Spleen (tissue), 11 donors: Measurements from ENCODE around the gene S1PR5. TPM values are rescaled to one million over a fixed set of nuclear protein-coding genes. Genes with fewer than 3 reads are reported as not detected.

ENCODE experiments used
- DNase-seq: peaks from one replicate; pipeline ENCODE4 v3.0.0-alpha.2; 2020
- H3K27ac ChIP-seq, 8 donors: fragments of 200-600 bp; sonication (generic) in 7 of 8; 1 replicate in 4 of 8; 2 replicates in 4 of 8; pipeline versions ENCODE4 v1.5.0 to v1.8.0; 2016 to 2021; ENCODE audit warnings: inconsistent platforms in 4 of 8, mild to moderate bottlenecking in 4 of 8, moderate library complexity in 1 of 8
- H3K27me3 ChIP-seq, 7 donors: fragments of 200-600 bp; sonication (generic) in 6 of 7; replicated peaks in 1 of 7; 1 replicate in 4 of 7; 2 replicates in 3 of 7; pipeline versions ENCODE4 v1.5.0 to v1.8.0; 2016 to 2021; ENCODE audit warnings: inconsistent platforms in 3 of 7, mild to moderate bottlenecking in 1 of 7
- H3K36me3 ChIP-seq, 6 donors: fragments of 200-600 bp; sonication (generic) in 5 of 6; 1 replicate in 4 of 6; 2 replicates in 2 of 6; pipeline versions ENCODE4 v1.5.0 to v1.8.0; 2016 to 2021; ENCODE audit warnings: inconsistent platforms in 2 of 6
- H3K4me1 ChIP-seq, 6 donors: fragments of 200-600 bp; sonication (generic) in 5 of 6; 1 replicate in 3 of 6; 2 replicates in 3 of 6; pipeline versions ENCODE4 v1.5.0 to v1.8.0; 2016 to 2021; ENCODE audit warnings: inconsistent platforms in 3 of 6
- H3K4me3 ChIP-seq, 8 donors: fragments of 200-600 bp; sonication (generic) in 7 of 8; 1 replicate in 4 of 8; 2 replicates in 4 of 8; pipeline versions ENCODE4 v1.5.0 to v1.8.0; 2016 to 2021; ENCODE audit warnings: inconsistent platforms in 4 of 8, mild to moderate bottlenecking in 4 of 8, moderate library complexity in 2 of 8
- H3K9me3 ChIP-seq, 8 donors: fragments of 200-600 bp; sonication (generic) in 7 of 8; 1 replicate in 4 of 8; 2 replicates in 4 of 8; pipeline versions ENCODE4 v1.5.0 to v1.8.0; 2016 to 2021; ENCODE audit warnings: inconsistent platforms in 4 of 8
- CTCF ChIP-seq, 11 experiments: fragments of 200-600 bp in 7 of 11; fragments of 450-650 bp in 4 of 11; sonication (generic) in 4 of 11; IDR thresholded peaks in 8 of 11; conservative IDR thresholded peaks in 3 of 11; 1 replicate in 7 of 11; 2 replicates in 4 of 11; pipeline versions ENCODE4 v1.4.0 to v1.8.0; 2016 to 2021; ENCODE audit warnings: antibody characterized with exemption in 11 of 11, inconsistent platforms in 4 of 11, mild to moderate bottlenecking in 1 of 11
- POLR2A ChIP-seq, 3 donors: fragments of 450-650 bp; IDR thresholded peaks; one replicate each; pipeline ENCODE4 v1.5.1; 2017; ENCODE audit warnings: antibody characterized with exemption in 3 of 3, mild to moderate bottlenecking in 1 of 3
- POLR2AphosphoS5 ChIP-seq, 3 donors: sonication (generic); formaldehyde crosslinking; IDR thresholded peaks; one replicate each; pipeline ENCODE4 v1.5.1; 2017; ENCODE audit warnings: antibody characterized with exemption in 3 of 3
- WGBS, 5 donors: extraction: QIAGEN DNeasy Blood & Tissue Kit in 3 of 5; methylation state at CpG; one replicate each; pipeline versions ENCODE4 v1.1.5 to v1.1.7; 2013 to 2018; 5-methylcytosine and 5-hydroxymethylcytosine counted together
- intact Hi-C: fragments of 100-400 bp; cut with DNase I; formaldehyde crosslinking; loops from one replicate; pipeline ENCODE4 v1.15.0; 2023; ENCODE audit warnings: low total_unique reads
- microRNA-seq, 3 donors: library from miRNA; unstranded; fragments of <30 nt; microRNA quantifications; one replicate each; pipeline versions ENCODE4 to v1.1.0, GENCODE V29; 2019 to 2020
- polyA plus RNA-seq, 3 donors: library from polyadenylated mRNA; stranded (reverse); fragments of 200-250 nt; gene quantifications; one replicate each; pipeline ENCODE4 v1.2.1, GENCODE V29; 2013
- small RNA-seq, 4 donors: library from RNA; depleted of rRNA; stranded (forward); fragments of <200 nt; gene quantifications; one replicate each; pipeline ENCODE3, GENCODE V24; 2016
- total RNA-seq, 7 donors: library from RNA; depleted of rRNA in 3 of 7; stranded (reverse); fragments of >200 nt in 3 of 7; fragmentation: NEBNext Ultra II Directional in 4 of 7; extraction: Animal tissue kit (Norgen Biotek cat#: 25700) in 4 of 7; gene quantifications; one replicate each; pipeline versions ENCODE4 v1.1.0 to v1.2.1, GENCODE V29; 2016 to 2021
- donor health status: healthy with polysubstance abuse.
- donor health status: DM: no; HTN: no; CAD: no; lungs with moderate emphysema.
- donor health status: DM: no; HTN: no; CAD: no.
- donor health status: Bipolar disorder and iron deficiency.
- donor health status: healthy.
- donor health status: DM: no; HTN: no; CAD: no.
- donor health status: DM: yes; HTN: yes; CAD: no.

S1PR5 gene
- total and polyA plus RNA-seq, 10 donors: 0.52 to 21.2 (median 6.0) TPM

GRCh38 chr19:10467104-10467706 lies 50.0 kb downstream of the S1PR5 start:
- 83 to 89% (median 84%) methylated on average over 14 to 20 of the region's 20 CpGs for WGBS, 5 donors
- H3K4me3 ChIP-seq: no peak overlapping the region
- intact Hi-C loops: no loop called here
- H3K4me1 ChIP-seq: no peaks in the 10 kb centered on the region
- H3K27me3 ChIP-seq: peaks cover 0 to 5% (median 0%) of the 10 kb centered on the region in 7 donors
- H3K9me3 ChIP-seq: no peaks in the 10 kb centered on the region
- H3K36me3 ChIP-seq: peaks cover 0 to 41% (median 8%) of the 10 kb centered on the region in 6 donors
- no peak overlapping the region for H3K27ac ChIP-seq
- no peak for TF ChIP-seq POLR2AphosphoS5 (IDR thresholded peaks at IDR 0.05)
- TF ChIP-seq POLR2A (IDR thresholded peaks at IDR 0.05): no peak
- no peak for TF ChIP-seq CTCF (IDR thresholded peaks at IDR 0.05 in 8 of 11, conservative IDR thresholded peaks at IDR 0.05 in 3 of 11)
- no peak for DNase-seq

- DNase-seq: no peak
- no peak overlapping the region for H3K27ac ChIP-seq
- H3K4me3 ChIP-seq: no peak overlapping the region
- WGBS, 5 donors: 80 to 94% (median 88%) methylated on average over 5 of the region's 5 CpGs
- no peaks in the 10 kb centered on the region for H3K9me3 ChIP-seq
- H3K36me3 ChIP-seq: peaks cover 0 to 44% (median 8%) of the 10 kb centered on the region in 6 donors
- TF ChIP-seq POLR2AphosphoS5 (IDR thresholded peaks at IDR 0.05): no peak
- no peaks in the 10 kb centered on the region for H3K27me3 ChIP-seq
- intact Hi-C loops: no loop called here
- H3K4me1 ChIP-seq: peaks cover 6 to 14% (median 10%) of the 10 kb centered on the region in 6 donors
Measured at GRCh38 chr19:10464456-10464855, 52.8 kb downstream of the S1PR5 start.

Small RNA genes lying within 50 kb of the gene (microRNA-seq; reads per million reads assigned to microRNA genes)
- 0 reads per million in 3 donors for gene MIR1238

Small RNA genes lying within 50 kb of the gene (small RNA-seq; reads per million reads assigned to genes)
- 0 reads per million in 4 donors for gene MIR1238
- gene RNU7-140P: 0 reads per million in 4 donors

Other genes starting within 250 kb of the S1PR5 start
- 100 to 1,000 TPM in 5 of 7 donors, 10 to 100 TPM in 2; 84.4 to 163 (median 116) TPM for gene ICAM1, start 246.3 kb downstream of the S1PR5 start, total RNA-seq
- gene ICAM1, start 246.3 kb downstream of the S1PR5 start, polyA plus RNA-seq: 10 to 100 TPM; 12.8 to 22.2 (median 15.1) TPM
- gene ICAM4, start 230.5 kb downstream of the S1PR5 start, total RNA-seq: 1 to 10 TPM; 1.2 to 3.7 (median 1.6) TPM
- gene ICAM4, start 230.5 kb downstream of the S1PR5 start, polyA plus RNA-seq: under 1 TPM; 0.48 to 0.57 (median 0.49) TPM
- 1 to 10 TPM in 4 of 7 donors, under 1 TPM in 3; 0.33 to 1.4 (median 1.0) TPM for gene ICAM5, start 227.5 kb downstream of the S1PR5 start, total RNA-seq
- under 1 TPM; 0.07 to 0.29 (median 0.21) TPM for gene ICAM5, start 227.5 kb downstream of the S1PR5 start, polyA plus RNA-seq
- 1 to 10 TPM; 2.7 to 7.0 (median 3.2) TPM for gene ZGLP1, start 207.6 kb downstream of the S1PR5 start, total RNA-seq
- gene ZGLP1, start 207.6 kb downstream of the S1PR5 start, polyA plus RNA-seq: 10 to 100 TPM; 11.6 to 24.1 (median 19.7) TPM
- gene FDX2, start 201.4 kb downstream of the S1PR5 start, total RNA-seq: 10 to 100 TPM in 6 of 7 donors, 1 to 10 TPM in 1; 9.1 to 28.1 (median 11.2) TPM
- 10 to 100 TPM; 16.1 to 27.9 (median 19.8) TPM for gene FDX2, start 201.4 kb downstream of the S1PR5 start, polyA plus RNA-seq
- gene RAVER1, start 183.9 kb downstream of the S1PR5 start, total RNA-seq: 10 to 100 TPM; 33.1 to 45.1 (median 40.3) TPM
- 10 to 100 TPM in 1 of 3 donors, 1 to 10 TPM in 2; 4.8 to 18.8 (median 5.8) TPM for gene RAVER1, start 183.9 kb downstream of the S1PR5 start, polyA plus RNA-seq
- 100 to 1,000 TPM in 5 of 7 donors, 10 to 100 TPM in 2; 69.3 to 180 (median 107) TPM for gene ICAM3, start 177.8 kb downstream of the S1PR5 start, total RNA-seq
- gene ICAM3, start 177.8 kb downstream of the S1PR5 start, polyA plus RNA-seq: 100 to 1,000 TPM; 111 to 119 (median 112) TPM
- 100 to 1,000 TPM; 208 to 299 (median 246) TPM for gene TYK2, start 136.9 kb downstream of the S1PR5 start, total RNA-seq
- 100 to 1,000 TPM; 159 to 422 (median 257) TPM for gene TYK2, start 136.9 kb downstream of the S1PR5 start, polyA plus RNA-seq
- 100 to 1,000 TPM; 131 to 186 (median 150) TPM for gene CDC37, start 113.9 kb downstream of the S1PR5 start, total RNA-seq
- 100 to 1,000 TPM; 142 to 387 (median 251) TPM for gene CDC37, start 113.9 kb downstream of the S1PR5 start, polyA plus RNA-seq
- gene PDE4A, start 96.9 kb downstream of the S1PR5 start, total RNA-seq: 10 to 100 TPM; 12.0 to 17.3 (median 13.3) TPM
- gene PDE4A, start 96.9 kb downstream of the S1PR5 start, polyA plus RNA-seq: 1 to 10 TPM; 2.1 to 4.4 (median 3.2) TPM
- 10 to 100 TPM; 41.2 to 59.5 (median 46.3) TPM for gene KEAP1, start 14.1 kb downstream of the S1PR5 start, total RNA-seq
- gene KEAP1, start 14.1 kb downstream of the S1PR5 start, polyA plus RNA-seq: 10 to 100 TPM; 33.3 to 46.9 (median 34.2) TPM
- gene ATG4D, start 26.5 kb upstream of the S1PR5 start, total RNA-seq: 10 to 100 TPM; 18.2 to 40.5 (median 31.5) TPM
- gene ATG4D, start 26.5 kb upstream of the S1PR5 start, polyA plus RNA-seq: 10 to 100 TPM; 18.7 to 36.0 (median 33.8) TPM
- 10 to 100 TPM; 24.9 to 39.6 (median 31.4) TPM for gene KRI1, start 48.6 kb upstream of the S1PR5 start, total RNA-seq
- gene KRI1, start 48.6 kb upstream of the S1PR5 start, polyA plus RNA-seq: 10 to 100 TPM; 31.5 to 43.3 (median 39.1) TPM
- 10 to 100 TPM; 24.7 to 69.6 (median 44.5) TPM for gene CDKN2D, start 51.5 kb upstream of the S1PR5 start, total RNA-seq
- gene CDKN2D, start 51.5 kb upstream of the S1PR5 start, polyA plus RNA-seq: 10 to 100 TPM; 30.0 to 35.4 (median 33.5) TPM
- 1 to 10 TPM in 3 of 7 donors, under 1 TPM in 3, not detected in 1; 0.65 to 2.1 (median 0.93) TPM for gene AP1M2, start 69.9 kb upstream of the S1PR5 start, total RNA-seq
- under 1 TPM; 0.09 to 0.83 (median 0.74) TPM for gene AP1M2, start 69.9 kb upstream of the S1PR5 start, polyA plus RNA-seq
- gene SLC44A2, start 108.1 kb upstream of the S1PR5 start, total RNA-seq: 100 to 1,000 TPM; 199 to 358 (median 274) TPM
- 100 to 1,000 TPM; 108 to 128 (median 125) TPM for gene SLC44A2, start 108.1 kb upstream of the S1PR5 start, polyA plus RNA-seq
- 100 to 1,000 TPM; 150 to 264 (median 221) TPM for gene ILF3, start 136.9 kb upstream of the S1PR5 start, total RNA-seq
- 100 to 1,000 TPM in 2 of 3 donors, 10 to 100 TPM in 1; 82.9 to 152 (median 143) TPM for gene ILF3, start 136.9 kb upstream of the S1PR5 start, polyA plus RNA-seq
- 10 to 100 TPM; 20.6 to 49.4 (median 33.6) TPM for gene QTRT1, start 184.0 kb upstream of the S1PR5 start, total RNA-seq
- 100 to 1,000 TPM in 2 of 3 donors, 10 to 100 TPM in 1; 65.3 to 114 (median 111) TPM for gene QTRT1, start 184.0 kb upstream of the S1PR5 start, polyA plus RNA-seq
- 100 to 1,000 TPM; 175 to 298 (median 197) TPM for gene DNM2, start 200.6 kb upstream of the S1PR5 start, total RNA-seq
- 100 to 1,000 TPM in 1 of 3 donors, 10 to 100 TPM in 2; 57.1 to 104 (median 89.0) TPM for gene DNM2, start 200.6 kb upstream of the S1PR5 start, polyA plus RNA-seq